Measurements from ENCODE around the gene ZNF768. TPM values are rescaled to one million over a fixed set of nuclear protein-coding genes. Genes with fewer than 3 reads are reported as not detected.

ZNF768 gene
- total and polyA plus RNA-seq, 2 experiments from 2014 or later: 8.3 to 43.0 TPM

DNA sequence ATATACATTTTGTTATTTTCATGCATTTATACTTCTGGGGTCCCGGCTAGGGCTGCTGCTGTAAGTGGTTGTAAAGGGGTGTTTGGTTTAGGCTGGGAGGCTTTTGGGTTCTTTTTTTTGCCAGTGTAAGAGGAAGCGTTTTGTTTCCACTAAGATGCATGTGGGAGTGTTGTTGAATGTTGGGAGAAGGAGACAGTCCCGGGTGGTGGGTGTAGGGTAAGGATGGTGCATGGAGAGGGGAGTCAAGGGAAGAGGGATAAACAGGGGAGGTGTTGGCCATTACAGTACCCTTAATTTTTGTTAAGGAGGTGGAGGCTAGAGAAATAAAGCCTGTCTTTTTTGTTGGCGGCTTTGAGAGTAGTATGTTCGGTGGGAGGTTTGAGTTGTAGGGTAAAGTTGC is 16.7 kb upstream of the ZNF768 start:
- peaks cover 2% of the 10 kb centered on the region; the same call in 1 of the 3 replicates for H3K36me3 Mint-ChIP-seq (ENCODE audit: low read depth)
- H3K9me2 ChIP-seq (ENCODE audit: insufficient read depth): no peaks in the 10 kb centered on the region
- no peaks in the 10 kb centered on the region for H4K20me1 ChIP-seq (replicated peaks; ENCODE audit: insufficient read depth)
- peaks cover 33% of the 10 kb centered on the region for H3K4me1 ChIP-seq (ENCODE audit: insufficient read depth)
- TF ChIP-seq EZH2 (IDR thresholded peaks at IDR 0.05; ENCODE audit: low read depth, unreplicated experiment): no peak
- no peak for TF ChIP-seq ZNF462 (CRISPR knock-in tag; IDR thresholded peaks at IDR 0.05)
- TF ChIP-seq CTCF (conservative IDR thresholded peaks at IDR 0.05; ENCODE audit: low read depth in 2 of 2): no peak
- TF ChIP-seq ZNF114 (CRISPR knock-in tag; IDR thresholded peaks at IDR 0.05): no peak
- TF ChIP-seq JUNB (IDR thresholded peaks at IDR 0.05; ENCODE audit: unreplicated experiment): no peak
- TF ChIP-seq ZNF331 (CRISPR knock-in tag; IDR thresholded peaks at IDR 0.05; ENCODE audit: low read depth): no peak
- DNase-seq (ENCODE audit: low spot score) (no peak), ATAC-seq (no peak)
- no peaks in the 10 kb centered on the region for H3K27me3 ChIP-seq (ENCODE audit: insufficient read depth)
- no peak overlapping the region for H3K4me3 ChIP-seq
- no peaks in the 10 kb centered on the region for H3K79me2 ChIP-seq (replicated peaks; ENCODE audit: insufficient read depth)
- H3K27ac Mint-ChIP-seq: no peak overlapping the region
- no peak overlapping the region for H3K27ac ChIP-seq (ENCODE audit: low read depth)
- H3K4me3 Mint-ChIP-seq: no peak overlapping the region
- no peak overlapping the region for H2AFZ ChIP-seq
- peak overlapping the region; percentile 70 for H3K4me2 ChIP-seq
- H3K4me1 Mint-ChIP-seq: peaks cover 5% of the 10 kb centered on the region
- H3F3A ChIP-seq (replicated peaks; ENCODE audit: low read depth): 0 out of 2 replicates have a peak, but pooled peaks cover 4% of the 10 kb centered on the region
- H3K36me3 ChIP-seq (ENCODE audit: insufficient read depth): no peaks in the 10 kb centered on the region
- H3K27me3 Mint-ChIP-seq (ENCODE audit: insufficient read depth, low read depth, poor library complexity): peaks cover 11% of the 10 kb centered on the region
- peaks cover 3% of the 10 kb centered on the region; the same call in 2 of the 3 replicates for H3K9me3 Mint-ChIP-seq

All from GM23338 (cell line).